ENCODE results near the gene OR2A25. TPM values are rescaled to one million over a fixed set of nuclear protein-coding genes. Genes with fewer than 3 reads are reported as not detected.

The OR2A25 gene
- total RNA-seq, 1 experiment from 2014 or later, result not detected

- DNase-seq (ENCODE audit: low spot score) (no peak), ATAC-seq (no peak)
- Mint-ChIP-seq H3K4me1 (peaks cover 3% of the 10 kb centered on the region; the same call in 1 of the 2 replicates), H3K27me3 (ENCODE audit: low read depth) (no peaks in the 10 kb centered on the region), H3K9me3 (no peaks in the 10 kb centered on the region), H3K27ac (no peak overlapping the region), H3K4me3 (no peak overlapping the region), H3K36me3 (no peaks in the 10 kb centered on the region)
- TF ChIP-seq ZSCAN18 (CRISPR knock-in tag; IDR thresholded peaks at IDR 0.05) (no peak), ZNF138 (CRISPR knock-in tag; conservative IDR thresholded peaks at IDR 0.05) (no peak), GTF2I (CRISPR knock-in tag; conservative IDR thresholded peaks at IDR 0.05) (no peak), CTCF (IDR thresholded peaks at IDR 0.05) (0 out of 2 replicates have a peak, but pooled peaks have one; percentile 13), ZNF219 (CRISPR knock-in tag; IDR thresholded peaks at IDR 0.05; ENCODE audit: borderline replicate concordance) (no peak), ATF1 (CRISPR knock-in tag; IDR thresholded peaks at IDR 0.05) (no peak), CREM (CRISPR knock-in tag; IDR thresholded peaks at IDR 0.05) (no peak)
- TF ChIP-seq, protein P1, sequence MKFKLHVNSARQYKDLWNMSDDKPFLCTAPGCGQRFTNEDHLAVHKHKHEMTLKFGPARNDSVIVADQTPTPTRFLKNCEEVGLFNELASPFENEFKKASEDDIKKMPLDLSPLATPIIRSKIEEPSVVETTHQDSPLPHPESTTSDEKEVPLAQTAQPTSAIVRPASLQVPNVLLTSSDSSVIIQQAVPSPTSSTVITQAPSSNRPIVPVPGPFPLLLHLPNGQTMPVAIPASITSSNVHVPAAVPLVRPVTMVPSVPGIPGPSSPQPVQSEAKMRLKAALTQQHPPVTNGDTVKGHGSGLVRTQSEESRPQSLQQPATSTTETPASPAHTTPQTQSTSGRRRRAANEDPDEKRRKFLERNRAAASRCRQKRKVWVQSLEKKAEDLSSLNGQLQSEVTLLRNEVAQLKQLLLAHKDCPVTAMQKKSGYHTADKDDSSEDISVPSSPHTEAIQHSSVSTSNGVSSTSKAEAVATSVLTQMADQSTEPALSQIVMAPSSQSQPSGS (CRISPR knock-in tag; IDR thresholded peaks at IDR 0.05; ENCODE audit: borderline replicate concordance, low read depth), result no peak
- POLR2A ChIA-PET, result no interaction called here
- CTCF ChIA-PET, result interaction anchor here (1.0 to 1.6 kb wide), 3 partner anchors 101 to 134 kb away, joined by 3 to 7 read pairs (median 3); partner anchors contain the start of gene TCAF1
These were observed 42.5 kb upstream of the OR2A25 start for GRCh38 chr7:144027070-144027469.

DNA sequence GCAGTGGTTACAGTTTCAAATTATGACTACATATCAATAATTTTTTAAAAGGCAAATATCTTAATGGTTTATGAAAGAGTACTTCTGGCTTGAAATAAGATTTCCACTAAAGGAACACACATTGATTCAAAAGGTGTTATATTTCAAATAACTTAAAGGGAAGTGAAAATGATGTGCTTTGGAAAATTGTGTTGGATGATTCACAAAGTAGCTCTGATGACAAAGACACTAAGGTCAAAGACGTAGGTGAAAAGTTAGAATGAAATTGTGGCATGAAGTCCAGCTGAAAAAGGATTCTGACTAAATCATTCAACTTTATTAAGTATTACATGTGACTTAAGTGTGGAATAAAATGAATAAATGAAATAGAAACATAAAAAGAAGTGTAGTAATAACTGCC, 41.6 kb upstream of the OR2A25 start:
- no peaks in the 10 kb centered on the region for H3K27me3 Mint-ChIP-seq (ENCODE audit: low read depth)
- H3K4me1 Mint-ChIP-seq, result 0 out of 2 replicates have a peak, but pooled peaks cover 3% of the 10 kb centered on the region
- DNase-seq (ENCODE audit: low spot score) (no peak), ATAC-seq (no peak)
- no peak overlapping the region for H3K27ac Mint-ChIP-seq
- H3K4me3 Mint-ChIP-seq, result no peak overlapping the region
- no peak for TF ChIP-seq OVOL2 (CRISPR knock-in tag; IDR thresholded peaks at IDR 0.05; ENCODE audit: borderline replicate concordance)
- no peaks in the 10 kb centered on the region for H3K36me3 Mint-ChIP-seq
- POLR2A ChIA-PET, result no interaction called here
- CTCF ChIA-PET, result interaction anchor here (1.0 to 1.6 kb wide), 3 partner anchors 100 to 135 kb away, joined by 3 to 7 read pairs (median 3); partner anchors contain the start of gene TCAF1
- H3K9me3 Mint-ChIP-seq, result no peaks in the 10 kb centered on the region

DNA sequence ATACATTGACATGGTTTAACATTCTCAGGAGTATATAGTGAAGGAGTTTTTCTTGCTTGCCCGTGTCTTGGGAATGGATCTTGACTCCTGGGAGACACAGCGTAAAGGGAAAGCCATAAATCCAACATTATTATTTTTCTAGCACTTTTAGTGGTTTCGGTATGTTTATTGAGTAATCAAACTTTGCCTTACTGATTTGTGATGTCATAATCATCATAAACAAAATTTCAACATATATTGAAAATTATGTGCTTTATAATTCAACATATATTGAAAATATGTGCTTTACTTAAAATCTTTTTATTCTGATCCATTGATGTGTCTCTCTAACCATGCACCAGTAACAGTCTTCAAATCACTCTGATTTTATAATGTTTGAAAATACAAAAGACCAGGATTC, 41.1 kb upstream of the OR2A25 start:
- H3K36me3 Mint-ChIP-seq, result no peaks in the 10 kb centered on the region
- TF ChIP-seq, protein P2, sequence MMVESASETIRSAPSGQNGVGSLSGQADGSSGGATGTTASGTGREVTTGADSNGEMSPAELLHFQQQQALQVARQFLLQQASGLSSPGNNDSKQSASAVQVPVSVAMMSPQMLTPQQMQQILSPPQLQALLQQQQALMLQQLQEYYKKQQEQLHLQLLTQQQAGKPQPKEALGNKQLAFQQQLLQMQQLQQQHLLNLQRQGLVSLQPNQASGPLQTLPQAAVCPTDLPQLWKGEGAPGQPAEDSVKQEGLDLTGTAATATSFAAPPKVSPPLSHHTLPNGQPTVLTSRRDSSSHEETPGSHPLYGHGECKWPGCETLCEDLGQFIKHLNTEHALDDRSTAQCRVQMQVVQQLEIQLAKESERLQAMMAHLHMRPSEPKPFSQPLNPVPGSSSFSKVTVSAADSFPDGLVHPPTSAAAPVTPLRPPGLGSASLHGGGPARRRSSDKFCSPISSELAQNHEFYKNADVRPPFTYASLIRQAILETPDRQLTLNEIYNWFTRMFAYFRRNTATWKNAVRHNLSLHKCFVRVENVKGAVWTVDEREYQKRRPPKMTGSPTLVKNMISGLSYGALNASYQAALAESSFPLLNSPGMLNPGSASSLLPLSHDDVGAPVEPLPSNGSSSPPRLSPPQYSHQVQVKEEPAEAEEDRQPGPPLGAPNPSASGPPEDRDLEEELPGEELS (CRISPR knock-in tag; IDR thresholded peaks at IDR 0.05), result no peak
- TF ChIP-seq TEAD1 (CRISPR knock-in tag; IDR thresholded peaks at IDR 0.05), result no peak
- no peak for TF ChIP-seq ZNF138 (CRISPR knock-in tag; conservative IDR thresholded peaks at IDR 0.05)
- TF ChIP-seq, protein P3, sequence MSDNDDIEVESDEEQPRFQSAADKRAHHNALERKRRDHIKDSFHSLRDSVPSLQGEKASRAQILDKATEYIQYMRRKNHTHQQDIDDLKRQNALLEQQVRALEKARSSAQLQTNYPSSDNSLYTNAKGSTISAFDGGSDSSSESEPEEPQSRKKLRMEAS (CRISPR knock-in tag; IDR thresholded peaks at IDR 0.05), result no peak
- TF ChIP-seq CBFB (CRISPR knock-in tag; IDR thresholded peaks at IDR 0.05; ENCODE audit: low read depth), result no peak
- no peak for TF ChIP-seq USF1 (CRISPR knock-in tag; IDR thresholded peaks at IDR 0.05)
- no peak for TF ChIP-seq KAT7 (CRISPR knock-in tag; IDR thresholded peaks at IDR 0.05; ENCODE audit: borderline replicate concordance)
- TF ChIP-seq ZNF219 (CRISPR knock-in tag; IDR thresholded peaks at IDR 0.05; ENCODE audit: borderline replicate concordance), result no peak
- no peak for TF ChIP-seq NR3C1 (CRISPR knock-in tag; conservative IDR thresholded peaks at IDR 0.05; ENCODE audit: low read depth)
- no peak for TF ChIP-seq JAZF1 (CRISPR knock-in tag; IDR thresholded peaks at IDR 0.05)
- no peak for TF ChIP-seq ZNF671 (CRISPR knock-in tag; IDR thresholded peaks at IDR 0.05)
- ChIA-PET CTCF (interaction anchor here (1.6 kb wide), 1 partner anchor 99 kb away, joined by 7 read pairs; no protein-coding TSS in a partner anchor), POLR2A (no interaction called here)
- no peak for ATAC-seq
- no peak overlapping the region for H3K27ac Mint-ChIP-seq
- H3K9me3 Mint-ChIP-seq, result no peaks in the 10 kb centered on the region
- no peaks in the 10 kb centered on the region for H3K27me3 Mint-ChIP-seq (ENCODE audit: low read depth)
- H3K4me1 Mint-ChIP-seq, result 0 out of 2 replicates have a peak, but pooled peaks cover 5% of the 10 kb centered on the region
- DNase-seq (ENCODE audit: low spot score), result no peak
- no peak overlapping the region for H3K4me3 Mint-ChIP-seq

All from WTC11 (cell line).